ENCODE measurements around the gene CCDC85C. TPM values are rescaled to one million over a fixed set of nuclear protein-coding genes. Genes with fewer than 3 reads are reported as not detected.

The CCDC85C gene
- total and polyA plus RNA-seq, 2 experiments from 2014 or later: 4.5 to 24.9 TPM

DNA sequence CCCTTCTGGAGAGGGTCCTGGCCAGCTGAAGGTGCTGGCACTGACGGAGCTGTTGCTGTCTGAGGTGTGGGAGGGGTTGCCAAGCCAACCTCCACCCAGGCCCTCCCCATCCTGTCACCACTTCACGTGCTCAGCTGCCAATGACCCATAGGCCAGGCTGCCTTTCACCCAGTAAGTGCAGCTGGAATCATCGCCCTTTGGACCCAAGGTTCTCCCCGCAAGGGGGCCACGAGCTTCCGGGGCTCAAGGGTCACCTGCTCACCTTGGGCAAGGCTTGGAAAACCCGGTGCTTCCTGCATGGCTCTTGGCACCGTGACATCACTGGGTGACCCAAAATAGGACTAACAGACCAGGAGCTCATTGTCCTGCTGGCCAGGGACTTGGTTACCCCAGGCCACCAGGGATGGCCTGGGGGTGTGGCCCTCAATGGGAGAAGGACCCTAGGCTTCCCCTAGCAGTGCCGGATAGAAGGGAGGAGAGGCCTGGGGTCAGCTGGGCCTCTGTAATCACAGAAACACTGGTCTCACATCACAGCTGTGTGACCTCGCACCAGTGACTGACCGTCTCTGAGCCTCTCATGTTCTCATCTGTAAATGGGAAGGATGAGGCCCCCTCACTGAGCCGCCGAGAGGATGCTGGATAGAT, 51.3 kb downstream of the CCDC85C start:
- Histone ChIP-seq H3K27ac (ENCODE audit: low read depth) (no peak overlapping the region), H3K27me3 (ENCODE audit: insufficient read depth) (no peaks in the 10 kb centered on the region), H4K20me1 (replicated peaks; ENCODE audit: insufficient read depth) (peaks cover 35% of the 10 kb centered on the region), H3K36me3 (ENCODE audit: insufficient read depth) (no peaks in the 10 kb centered on the region), H3K4me3 (no peak overlapping the region), H3K4me2 (no peak overlapping the region), H3F3A (replicated peaks; ENCODE audit: low read depth) (no peaks in the 10 kb centered on the region), H3K4me1 (ENCODE audit: insufficient read depth) (peaks cover 11% of the 10 kb centered on the region), H3K79me2 (replicated peaks; ENCODE audit: insufficient read depth) (peaks cover 55% of the 10 kb centered on the region), H3K9me2 (ENCODE audit: insufficient read depth) (no peaks in the 10 kb centered on the region), H2AFZ (no peak overlapping the region)
- peaks cover 7% of the 10 kb centered on the region for H3K27me3 Mint-ChIP-seq (ENCODE audit: insufficient read depth, low read depth, poor library complexity)
- peaks cover 41% of the 10 kb centered on the region for H3K4me1 Mint-ChIP-seq
- no peak overlapping the region for H3K27ac Mint-ChIP-seq
- DNase-seq (ENCODE audit: low spot score): no peak
- H3K36me3 Mint-ChIP-seq (ENCODE audit: low read depth): no peaks in the 10 kb centered on the region
- H3K9me3 Mint-ChIP-seq: no peaks in the 10 kb centered on the region
- no peak for ATAC-seq
- H3K4me3 Mint-ChIP-seq: no peak overlapping the region
- no peak for TF ChIP-seq NANOG (IDR thresholded peaks at IDR 0.05; ENCODE audit: borderline replicate concordance)
- TF ChIP-seq EZH2 (IDR thresholded peaks at IDR 0.05; ENCODE audit: low read depth, unreplicated experiment): no peak
- TF ChIP-seq ZNF331 (CRISPR knock-in tag; IDR thresholded peaks at IDR 0.05; ENCODE audit: low read depth): no peak
- TF ChIP-seq JUNB (IDR thresholded peaks at IDR 0.05; ENCODE audit: unreplicated experiment): no peak
- TF ChIP-seq ZNF114 (CRISPR knock-in tag; IDR thresholded peaks at IDR 0.05): no peak
- TF ChIP-seq, protein P1, sequence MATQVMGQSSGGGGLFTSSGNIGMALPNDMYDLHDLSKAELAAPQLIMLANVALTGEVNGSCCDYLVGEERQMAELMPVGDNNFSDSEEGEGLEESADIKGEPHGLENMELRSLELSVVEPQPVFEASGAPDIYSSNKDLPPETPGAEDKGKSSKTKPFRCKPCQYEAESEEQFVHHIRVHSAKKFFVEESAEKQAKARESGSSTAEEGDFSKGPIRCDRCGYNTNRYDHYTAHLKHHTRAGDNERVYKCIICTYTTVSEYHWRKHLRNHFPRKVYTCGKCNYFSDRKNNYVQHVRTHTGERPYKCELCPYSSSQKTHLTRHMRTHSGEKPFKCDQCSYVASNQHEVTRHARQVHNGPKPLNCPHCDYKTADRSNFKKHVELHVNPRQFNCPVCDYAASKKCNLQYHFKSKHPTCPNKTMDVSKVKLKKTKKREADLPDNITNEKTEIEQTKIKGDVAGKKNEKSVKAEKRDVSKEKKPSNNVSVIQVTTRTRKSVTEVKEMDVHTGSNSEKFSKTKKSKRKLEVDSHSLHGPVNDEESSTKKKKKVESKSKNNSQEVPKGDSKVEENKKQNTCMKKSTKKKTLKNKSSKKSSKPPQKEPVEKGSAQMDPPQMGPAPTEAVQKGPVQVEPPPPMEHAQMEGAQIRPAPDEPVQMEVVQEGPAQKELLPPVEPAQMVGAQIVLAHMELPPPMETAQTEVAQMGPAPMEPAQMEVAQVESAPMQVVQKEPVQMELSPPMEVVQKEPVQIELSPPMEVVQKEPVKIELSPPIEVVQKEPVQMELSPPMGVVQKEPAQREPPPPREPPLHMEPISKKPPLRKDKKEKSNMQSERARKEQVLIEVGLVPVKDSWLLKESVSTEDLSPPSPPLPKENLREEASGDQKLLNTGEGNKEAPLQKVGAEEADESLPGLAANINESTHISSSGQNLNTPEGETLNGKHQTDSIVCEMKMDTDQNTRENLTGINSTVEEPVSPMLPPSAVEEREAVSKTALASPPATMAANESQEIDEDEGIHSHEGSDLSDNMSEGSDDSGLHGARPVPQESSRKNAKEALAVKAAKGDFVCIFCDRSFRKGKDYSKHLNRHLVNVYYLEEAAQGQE (IDR thresholded peaks at IDR 0.05; ENCODE audit: unreplicated experiment): no peak
- TF ChIP-seq, protein P2, sequence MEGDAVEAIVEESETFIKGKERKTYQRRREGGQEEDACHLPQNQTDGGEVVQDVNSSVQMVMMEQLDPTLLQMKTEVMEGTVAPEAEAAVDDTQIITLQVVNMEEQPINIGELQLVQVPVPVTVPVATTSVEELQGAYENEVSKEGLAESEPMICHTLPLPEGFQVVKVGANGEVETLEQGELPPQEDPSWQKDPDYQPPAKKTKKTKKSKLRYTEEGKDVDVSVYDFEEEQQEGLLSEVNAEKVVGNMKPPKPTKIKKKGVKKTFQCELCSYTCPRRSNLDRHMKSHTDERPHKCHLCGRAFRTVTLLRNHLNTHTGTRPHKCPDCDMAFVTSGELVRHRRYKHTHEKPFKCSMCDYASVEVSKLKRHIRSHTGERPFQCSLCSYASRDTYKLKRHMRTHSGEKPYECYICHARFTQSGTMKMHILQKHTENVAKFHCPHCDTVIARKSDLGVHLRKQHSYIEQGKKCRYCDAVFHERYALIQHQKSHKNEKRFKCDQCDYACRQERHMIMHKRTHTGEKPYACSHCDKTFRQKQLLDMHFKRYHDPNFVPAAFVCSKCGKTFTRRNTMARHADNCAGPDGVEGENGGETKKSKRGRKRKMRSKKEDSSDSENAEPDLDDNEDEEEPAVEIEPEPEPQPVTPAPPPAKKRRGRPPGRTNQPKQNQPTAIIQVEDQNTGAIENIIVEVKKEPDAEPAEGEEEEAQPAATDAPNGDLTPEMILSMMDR (conservative IDR thresholded peaks at IDR 0.05; ENCODE audit: low read depth in 2 of 2): no peak
- TF ChIP-seq EZH2phosphoT487 (IDR thresholded peaks at IDR 0.05; ENCODE audit: unreplicated experiment): no peak
- TF ChIP-seq, protein P3, sequence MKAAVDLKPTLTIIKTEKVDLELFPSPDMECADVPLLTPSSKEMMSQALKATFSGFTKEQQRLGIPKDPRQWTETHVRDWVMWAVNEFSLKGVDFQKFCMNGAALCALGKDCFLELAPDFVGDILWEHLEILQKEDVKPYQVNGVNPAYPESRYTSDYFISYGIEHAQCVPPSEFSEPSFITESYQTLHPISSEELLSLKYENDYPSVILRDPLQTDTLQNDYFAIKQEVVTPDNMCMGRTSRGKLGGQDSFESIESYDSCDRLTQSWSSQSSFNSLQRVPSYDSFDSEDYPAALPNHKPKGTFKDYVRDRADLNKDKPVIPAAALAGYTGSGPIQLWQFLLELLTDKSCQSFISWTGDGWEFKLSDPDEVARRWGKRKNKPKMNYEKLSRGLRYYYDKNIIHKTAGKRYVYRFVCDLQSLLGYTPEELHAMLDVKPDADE (IDR thresholded peaks at IDR 0.05): no peak
- no peak for TF ChIP-seq CREB1 (CRISPR knock-in tag; IDR thresholded peaks at IDR 0.05; ENCODE audit: low read depth)
- TF ChIP-seq STAT1 (IDR thresholded peaks at IDR 0.05; ENCODE audit: unreplicated experiment): no peak
- TF ChIP-seq, protein P4, sequence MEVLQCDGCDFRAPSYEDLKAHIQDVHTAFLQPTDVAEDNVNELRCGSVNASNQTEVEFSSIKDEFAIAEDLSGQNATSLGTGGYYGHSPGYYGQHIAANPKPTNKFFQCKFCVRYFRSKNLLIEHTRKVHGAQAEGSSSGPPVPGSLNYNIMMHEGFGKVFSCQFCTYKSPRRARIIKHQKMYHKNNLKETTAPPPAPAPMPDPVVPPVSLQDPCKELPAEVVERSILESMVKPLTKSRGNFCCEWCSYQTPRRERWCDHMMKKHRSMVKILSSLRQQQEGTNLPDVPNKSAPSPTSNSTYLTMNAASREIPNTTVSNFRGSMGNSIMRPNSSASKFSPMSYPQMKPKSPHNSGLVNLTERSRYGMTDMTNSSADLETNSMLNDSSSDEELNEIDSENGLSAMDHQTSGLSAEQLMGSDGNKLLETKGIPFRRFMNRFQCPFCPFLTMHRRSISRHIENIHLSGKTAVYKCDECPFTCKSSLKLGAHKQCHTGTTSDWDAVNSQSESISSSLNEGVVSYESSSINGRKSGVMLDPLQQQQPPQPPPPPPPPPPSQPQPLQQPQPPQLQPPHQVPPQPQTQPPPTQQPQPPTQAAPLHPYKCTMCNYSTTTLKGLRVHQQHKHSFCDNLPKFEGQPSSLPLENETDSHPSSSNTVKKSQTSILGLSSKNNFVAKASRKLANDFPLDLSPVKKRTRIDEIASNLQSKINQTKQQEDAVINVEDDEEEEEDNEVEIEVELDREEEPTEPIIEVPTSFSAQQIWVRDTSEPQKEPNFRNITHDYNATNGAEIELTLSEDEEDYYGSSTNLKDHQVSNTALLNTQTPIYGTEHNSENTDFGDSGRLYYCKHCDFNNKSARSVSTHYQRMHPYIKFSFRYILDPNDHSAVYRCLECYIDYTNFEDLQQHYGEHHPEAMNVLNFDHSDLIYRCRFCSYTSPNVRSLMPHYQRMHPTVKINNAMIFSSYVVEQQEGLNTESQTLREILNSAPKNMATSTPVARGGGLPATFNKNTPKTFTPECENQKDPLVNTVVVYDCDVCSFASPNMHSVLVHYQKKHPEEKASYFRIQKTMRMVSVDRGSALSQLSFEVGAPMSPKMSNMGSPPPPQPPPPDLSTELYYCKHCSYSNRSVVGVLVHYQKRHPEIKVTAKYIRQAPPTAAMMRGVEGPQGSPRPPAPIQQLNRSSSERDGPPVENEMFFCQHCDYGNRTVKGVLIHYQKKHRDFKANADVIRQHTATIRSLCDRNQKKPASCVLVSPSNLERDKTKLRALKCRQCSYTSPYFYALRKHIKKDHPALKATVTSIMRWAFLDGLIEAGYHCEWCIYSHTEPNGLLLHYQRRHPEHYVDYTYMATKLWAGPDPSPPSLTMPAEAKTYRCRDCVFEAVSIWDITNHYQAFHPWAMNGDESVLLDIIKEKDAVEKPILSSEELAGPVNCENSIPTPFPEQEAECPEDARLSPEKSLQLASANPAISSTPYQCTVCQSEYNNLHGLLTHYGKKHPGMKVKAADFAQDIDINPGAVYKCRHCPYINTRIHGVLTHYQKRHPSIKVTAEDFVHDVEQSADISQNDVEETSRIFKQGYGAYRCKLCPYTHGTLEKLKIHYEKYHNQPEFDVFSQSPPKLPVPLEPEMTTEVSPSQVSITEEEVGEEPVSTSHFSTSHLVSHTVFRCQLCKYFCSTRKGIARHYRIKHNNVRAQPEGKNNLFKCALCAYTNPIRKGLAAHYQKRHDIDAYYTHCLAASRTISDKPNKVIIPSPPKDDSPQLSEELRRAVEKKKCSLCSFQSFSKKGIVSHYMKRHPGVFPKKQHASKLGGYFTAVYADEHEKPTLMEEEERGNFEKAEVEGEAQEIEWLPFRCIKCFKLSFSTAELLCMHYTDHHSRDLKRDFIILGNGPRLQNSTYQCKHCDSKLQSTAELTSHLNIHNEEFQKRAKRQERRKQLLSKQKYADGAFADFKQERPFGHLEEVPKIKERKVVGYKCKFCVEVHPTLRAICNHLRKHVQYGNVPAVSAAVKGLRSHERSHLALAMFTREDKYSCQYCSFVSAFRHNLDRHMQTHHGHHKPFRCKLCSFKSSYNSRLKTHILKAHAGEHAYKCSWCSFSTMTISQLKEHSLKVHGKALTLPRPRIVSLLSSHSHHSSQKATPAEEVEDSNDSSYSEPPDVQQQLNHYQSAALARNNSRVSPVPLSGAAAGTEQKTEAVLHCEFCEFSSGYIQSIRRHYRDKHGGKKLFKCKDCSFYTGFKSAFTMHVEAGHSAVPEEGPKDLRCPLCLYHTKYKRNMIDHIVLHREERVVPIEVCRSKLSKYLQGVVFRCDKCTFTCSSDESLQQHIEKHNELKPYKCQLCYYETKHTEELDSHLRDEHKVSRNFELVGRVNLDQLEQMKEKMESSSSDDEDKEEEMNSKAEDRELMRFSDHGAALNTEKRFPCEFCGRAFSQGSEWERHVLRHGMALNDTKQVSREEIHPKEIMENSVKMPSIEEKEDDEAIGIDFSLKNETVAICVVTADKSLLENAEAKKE (CRISPR knock-in tag; IDR thresholded peaks at IDR 0.05): no peak
- TF ChIP-seq POLR2AphosphoS5 (IDR thresholded peaks at IDR 0.05; ENCODE audit: low read depth): no peak
